ENCODE results near the gene AIF1L. TPM values are rescaled to one million over a fixed set of nuclear protein-coding genes. Genes with fewer than 3 reads are reported as not detected.

Gene AIF1L
- total RNA-seq, 2 experiments from 2014 or later: not detected

GRCh38 chr9:131082774-131083512 lies 13.4 kb upstream of the AIF1L start:
- intact Hi-C loops (cut with DNase I, micrococcal nuclease): no loop called here
- no peaks in the 10 kb centered on the region for H3K27me3 ChIP-seq (ENCODE audit: control insufficient read depth in 1 of 2, insufficient read depth in 2 of 2, low read length in 2 of 2)
- DNase-seq: no peak
- Mint-ChIP-seq H3K27ac (no peak overlapping the region), H3K4me3 (no peak overlapping the region), H3K27me3 (no peaks in the 10 kb centered on the region), H3K4me1 (ENCODE audit: low read depth) (no peaks in the 10 kb centered on the region), H3K9me3 (no peaks in the 10 kb centered on the region), H3K36me3 (ENCODE audit: low read depth) (no peaks in the 10 kb centered on the region)
- no peak for ATAC-seq (ENCODE audit: poor library complexity)
- H3K27ac ChIP-seq (ENCODE audit: low read depth in 1 of 2, low read length in 2 of 2): no peak overlapping the region
- ChIA-PET CTCF (no interaction called here), POLR2A (no interaction called here)
- H3K36me3 ChIP-seq (ENCODE audit: insufficient read depth, low read length): no peaks in the 10 kb centered on the region
- H3K4me3 ChIP-seq (ENCODE audit: low read length): no peak overlapping the region
- no peaks in the 10 kb centered on the region for H3K4me1 ChIP-seq (ENCODE audit: insufficient read depth, low read length)
- TF ChIP-seq CTCF (IDR thresholded peaks at IDR 0.05): no peak
- no peaks in the 10 kb centered on the region for H3K9me3 ChIP-seq (ENCODE audit: control insufficient read depth in 1 of 2, insufficient read depth in 1 of 2, low read length in 2 of 2)

- Histone ChIP-seq H3K27me3 (ENCODE audit: control insufficient read depth in 1 of 2, insufficient read depth in 2 of 2, low read length in 2 of 2) (no peaks in the 10 kb centered on the region), H3K4me3 (ENCODE audit: low read length) (no peak overlapping the region), H3K9me3 (ENCODE audit: control insufficient read depth in 1 of 2, insufficient read depth in 1 of 2, low read length in 2 of 2) (no peaks in the 10 kb centered on the region), H3K36me3 (ENCODE audit: insufficient read depth, low read length) (no peaks in the 10 kb centered on the region), H3K27ac (ENCODE audit: low read depth in 1 of 2, low read length in 2 of 2) (no peak overlapping the region), H3K4me1 (ENCODE audit: insufficient read depth, low read length) (no peaks in the 10 kb centered on the region)
- intact Hi-C loops (cut with DNase I, micrococcal nuclease): no loop called here
- ChIA-PET POLR2A (no interaction called here), CTCF (no interaction called here)
- peaks cover 5% of the 10 kb centered on the region for H3K27me3 Mint-ChIP-seq
- ATAC-seq (ENCODE audit: poor library complexity) (no peak), DNase-seq (no peak)
- no peak for TF ChIP-seq CTCF (IDR thresholded peaks at IDR 0.05)
- no peaks in the 10 kb centered on the region for H3K9me3 Mint-ChIP-seq
- no peak overlapping the region for H3K27ac Mint-ChIP-seq
- no peaks in the 10 kb centered on the region for H3K36me3 Mint-ChIP-seq (ENCODE audit: low read depth)
- no peaks in the 10 kb centered on the region for H3K4me1 Mint-ChIP-seq (ENCODE audit: low read depth)
- H3K4me3 Mint-ChIP-seq: no peak overlapping the region
Observed at GRCh38 chr9:131084661-131085369, 11.5 kb upstream of the AIF1L start.

- ATAC-seq (ENCODE audit: poor library complexity): no peak
- POLR2A ChIA-PET: no interaction called here
- no peaks in the 10 kb centered on the region for H3K36me3 ChIP-seq (ENCODE audit: insufficient read depth, low read length)
- Mint-ChIP-seq H3K4me1 (ENCODE audit: low read depth) (no peaks in the 10 kb centered on the region), H3K4me3 (no peak overlapping the region), H3K27ac (no peak overlapping the region), H3K9me3 (no peaks in the 10 kb centered on the region), H3K27me3 (peaks cover 5% of the 10 kb centered on the region), H3K36me3 (ENCODE audit: low read depth) (no peaks in the 10 kb centered on the region)
- H3K27me3 ChIP-seq (ENCODE audit: control insufficient read depth in 1 of 2, insufficient read depth in 2 of 2, low read length in 2 of 2): no peaks in the 10 kb centered on the region
- no peak for TF ChIP-seq CTCF (IDR thresholded peaks at IDR 0.05)
- CTCF ChIA-PET: no interaction called here
- no peaks in the 10 kb centered on the region for H3K4me1 ChIP-seq (ENCODE audit: insufficient read depth, low read length)
- H3K4me3 ChIP-seq (ENCODE audit: low read length): no peak overlapping the region
- H3K27ac ChIP-seq (ENCODE audit: low read depth in 1 of 2, low read length in 2 of 2): no peak overlapping the region
- intact Hi-C loops (cut with DNase I, micrococcal nuclease): no loop called here
- no peak for DNase-seq
- H3K9me3 ChIP-seq (ENCODE audit: control insufficient read depth in 1 of 2, insufficient read depth in 1 of 2, low read length in 2 of 2): no peaks in the 10 kb centered on the region
Observed at GRCh38 chr9:131085370-131086122, 10.8 kb upstream of the AIF1L start.

Data from CD4-positive, alpha-beta T cell (primary cell).